Measurements from ENCODE around the gene SHROOM2. TPM values are rescaled to one million over a fixed set of nuclear protein-coding genes. Genes with fewer than 3 reads are reported as not detected.

The SHROOM2 gene
- total RNA-seq, 1 experiment from 2014 or later = 13.9 TPM

GRCh38 chrX:9983846-9984245, 197.6 kb downstream of the SHROOM2 start:
- no peak overlapping the region for H2BK12ac ChIP-seq (ENCODE audit: insufficient read length, low read depth, low read length)
- no peak overlapping the region for H3K9ac ChIP-seq (ENCODE audit: extremely low read depth, insufficient read length, low read length)
- H4K20me1 ChIP-seq (ENCODE audit: control insufficient read depth, insufficient read depth, insufficient read length) = no peaks in the 10 kb centered on the region
- H3K9me3 ChIP-seq (ENCODE audit: control insufficient read depth, low read depth, low read length) = no peaks in the 10 kb centered on the region
- peaks cover 0 to 17% (median 7%) of the 10 kb centered on the region in 3 experiments; a peak in 6 of 7 replicates for H3K36me3 Mint-ChIP-seq (ENCODE audit: insufficient read depth in 1 of 3, low read depth in 3 of 3)
- no peak overlapping the region for H3K27ac Mint-ChIP-seq
- H2BK5ac ChIP-seq (ENCODE audit: insufficient read length, low read length) = no peak overlapping the region
- no peak overlapping the region for H2AFZ ChIP-seq (ENCODE audit: low read length)
- DNase-seq = no peak
- no peak overlapping the region for H4K91ac ChIP-seq (ENCODE audit: insufficient read length, low read depth, low read length)
- no peaks in the 10 kb centered on the region for H3K27me3 ChIP-seq (ENCODE audit: insufficient read depth, low read length)
- H3K27ac ChIP-seq (ENCODE audit: insufficient read length, low read depth, low read length) = no peak overlapping the region
- no peak overlapping the region for H4K8ac ChIP-seq (replicated peaks; ENCODE audit: insufficient read length, low read depth, low read length)
- no peak overlapping the region for H3K14ac ChIP-seq (ENCODE audit: insufficient read depth, low read length)
- H3K4me3 Mint-ChIP-seq = no peak overlapping the region
- H3K27me3 Mint-ChIP-seq (ENCODE audit: low read depth) = no peaks in the 10 kb centered on the region
- H3K18ac ChIP-seq (ENCODE audit: insufficient read length, low read depth, low read length) = no peak overlapping the region
- H3K4me1 Mint-ChIP-seq = peaks cover 7 to 21% of the 10 kb centered on the region in 2 experiments
- H3K56ac ChIP-seq (ENCODE audit: insufficient read length, low read depth, low read length) = no peak overlapping the region
- H3K4me1 ChIP-seq (ENCODE audit: insufficient read depth, low read length) = peaks cover 7% of the 10 kb centered on the region; the same call in 1 of the 2 replicates
- no peak overlapping the region for H2BK20ac ChIP-seq (ENCODE audit: low read depth, low read length, poor library complexity, severe bottlenecking)
- WGBS (ENCODE audit: extremely low coverage, insufficient read length, low lambda C conversion rate) = no CpG with 5 or more reads among the region's 11 CpGs
- no peak overlapping the region for H3T11ph ChIP-seq (ENCODE audit: low read length)
- H3K4me2 ChIP-seq (ENCODE audit: insufficient read depth, insufficient read length, low read length) = no peak overlapping the region
- no peak overlapping the region for H3K23ac ChIP-seq (ENCODE audit: insufficient read length, low read depth, low read length)
- H2BK15ac ChIP-seq (ENCODE audit: low read depth, low read length) = no peak overlapping the region
- TF ChIP-seq CTCF (conservative IDR thresholded peaks at IDR 0.05) = no peak
- peaks cover 39 to 42% of the 10 kb centered on the region in 2 experiments for H3K9me3 Mint-ChIP-seq
- H3K79me2 ChIP-seq (ENCODE audit: insufficient read depth, low read length) = no peaks in the 10 kb centered on the region
- no peaks in the 10 kb centered on the region for H3K23me2 ChIP-seq (ENCODE audit: insufficient read length, low read depth, low read length, poor library complexity, severe bottlenecking)
- no peak overlapping the region for H3K4ac ChIP-seq (ENCODE audit: low read depth, low read length)
- H4K5ac ChIP-seq (ENCODE audit: insufficient read length, low read depth, low read length) = no peak overlapping the region
- H2BK120ac ChIP-seq (ENCODE audit: low read depth, low read length, poor library complexity, severe bottlenecking) = no peak overlapping the region
- H3K79me1 ChIP-seq (ENCODE audit: insufficient read depth, low read depth, low read length, poor library complexity, severe bottlenecking) = no peaks in the 10 kb centered on the region
- H2AK5ac ChIP-seq (ENCODE audit: insufficient read length, low read length) = no peak overlapping the region
